ENCODE data around the gene ADORA1. TPM values are rescaled to one million over a fixed set of nuclear protein-coding genes. Genes with fewer than 3 reads are reported as not detected.

The ADORA1 gene
- total and polyA plus RNA-seq, 2 of the 4 experiments (the other 2 are of a cell fraction): 0.36 to 0.56 TPM

GRCh38 chr1:203167913-203168200 lies 40.3 kb downstream of the ADORA1 start (continued):
- no peak for TF ChIP-seq USF2 (IDR thresholded peaks at IDR 0.05; ENCODE audit: low read depth, low read length)

- ATAC-seq (ENCODE audit: low read depth): no peak
- Histone ChIP-seq H3K4me1 (ENCODE audit: control insufficient read depth, insufficient read depth, low read length) (no peaks in the 10 kb centered on the region), H3K36me3 (ENCODE audit: control insufficient read depth, insufficient read depth, low read length) (no peaks in the 10 kb centered on the region), H3K79me1 (ENCODE audit: low read depth in 1 of 2, low read length in 2 of 2) (no peaks in the 10 kb centered on the region), H3K9me3 (ENCODE audit: control insufficient read depth, insufficient read depth, low read length) (no peaks in the 10 kb centered on the region), H3K27me3 (ENCODE audit: control insufficient read depth, insufficient read depth, low read length) (peaks cover 12% of the 10 kb centered on the region), H2BK120ac (ENCODE audit: low read depth, low read length) (no peak overlapping the region), H4K5ac (ENCODE audit: low read depth, low read length) (no peak overlapping the region), H3K4me2 (ENCODE audit: low read depth, low read length) (no peak overlapping the region), H3K27ac (ENCODE audit: insufficient read depth, low read length) (no peak overlapping the region), H3K23ac (ENCODE audit: low read depth, low read length) (no peak overlapping the region), H2AK9ac (replicated peaks; ENCODE audit: low read depth, low read length, poor library complexity) (no peak overlapping the region), H2BK5ac (ENCODE audit: low read depth, low read length, poor library complexity, severe bottlenecking) (no peak overlapping the region), H3K18ac (ENCODE audit: low read depth, low read length) (no peak overlapping the region), H4K8ac (ENCODE audit: low read depth in 2 of 2, low read length in 2 of 2) (no peak overlapping the region), H3K4ac (ENCODE audit: low read depth, low read length) (no peak overlapping the region), H3K56ac (ENCODE audit: extremely low read depth, insufficient read depth, low read length) (no peak overlapping the region), H2BK20ac (ENCODE audit: low read depth, low read length) (no peak overlapping the region), H3K14ac (replicated peaks; ENCODE audit: low read depth, low read length) (no peak overlapping the region), H3K4me3 (ENCODE audit: insufficient read depth, low read depth, low read length) (no peak overlapping the region), H2AK5ac (ENCODE audit: low read depth, low read length) (no peak overlapping the region), H4K20me1 (ENCODE audit: insufficient read depth, low read length) (no peaks in the 10 kb centered on the region), H4K91ac (ENCODE audit: insufficient read depth, low read depth, low read length) (no peak overlapping the region), H2AFZ (replicated peaks; ENCODE audit: low read length, poor library complexity) (peak overlapping the region; percentile 21), H3K9ac (ENCODE audit: low read depth, low read length) (no peak overlapping the region), H3K9me1 (ENCODE audit: insufficient read depth, low read length) (no peaks in the 10 kb centered on the region), H2BK15ac (ENCODE audit: low read depth, low read length) (no peak overlapping the region)
- 93% methylated on average over 5 of the region's 12 CpGs; no CpG with 5 or more reads in 1 of the 2 experiments for whole genome bisulfite sequencing, 2 experiments (ENCODE audit: extremely low coverage in 2 of 2, insufficient read length in 1 of 2)
- in situ Hi-C loops (cut with MboI; ENCODE audit: low sequenced_read_pairs) (no loop called here), dilution Hi-C loops (cut with HindIII; ENCODE audit: low sequenced_read_pairs, unreplicated experiment) (no loop called here), intact Hi-C loops (cut with micrococcal nuclease) (no loop called here)
- no peak for DNase-seq
- ChIA-PET CTCF (interaction anchor here (1.2 kb wide), 1 partner anchor 129 kb away, joined by 6 read pairs; no protein-coding TSS in a partner anchor), POLR2A (ENCODE audit: unreplicated experiment) (no interaction called here)
- TF ChIP-seq MAFK (IDR thresholded peaks at IDR 0.05; ENCODE audit: low read depth, low read length): no peak
- TF ChIP-seq CHD1 (IDR thresholded peaks at IDR 0.05; ENCODE audit: low read depth, low read length): no peak
- TF ChIP-seq BHLHE40 (IDR thresholded peaks at IDR 0.05; ENCODE audit: low read depth, low read length): no peak
- TF ChIP-seq FOS (IDR thresholded peaks at IDR 0.05; ENCODE audit: low read depth, low read length): no peak
- no peak for TF ChIP-seq RAD21 (IDR thresholded peaks at IDR 0.05; ENCODE audit: low read length)
- TF ChIP-seq SMC3 (IDR thresholded peaks at IDR 0.05; ENCODE audit: low read depth, low read length): no peak
- TF ChIP-seq CEBPB (IDR thresholded peaks at IDR 0.05; ENCODE audit: low read depth, low read length): no peak
- no peak for TF ChIP-seq ELK1 (IDR thresholded peaks at IDR 0.05; ENCODE audit: borderline replicate concordance, low read depth, low read length)
- no peak for TF ChIP-seq POLR2A (IDR thresholded peaks at IDR 0.05; ENCODE audit: low read depth, low read length)
- no peak for TF ChIP-seq CTCF (conservative IDR thresholded peaks at IDR 0.05; ENCODE audit: low read depth, low read length)
- TF ChIP-seq USF2 (IDR thresholded peaks at IDR 0.05; ENCODE audit: low read depth, low read length): no peak
- no TSS peak for BruUV-seq (replicated peaks)
Observed at GRCh38 chr1:203168256-203168786, 40.8 kb downstream of the ADORA1 start.

Measured in IMR-90 (cell line).